Keratinocyte (primary cell): Measurements from ENCODE around the gene KLRC4. TPM values are rescaled to one million over a fixed set of nuclear protein-coding genes. Genes with fewer than 3 reads are reported as not detected.
A peak's percentile ranks its signal among the peaks of the same experiment; 100 is the strongest.

ENCODE experiments used
- DNase-seq: peaks from one replicate; pipeline ENCODE4 v3.0.0-alpha.2; 2011; ENCODE audit warnings: low read depth, missing footprints, low spot score
- FAIRE-seq: peaks from 2 replicates; lab custom pipeline; 2011; peaks lifted over from hg19 to GRCh38; lab: Jason Lieb, UNC
- H2AFZ ChIP-seq: 2 replicates; pipeline ENCODE4 v1.6.0; 2012; ENCODE audit warnings: low read length, control low read depth, inconsistent platforms; ENCODE audit not compliant: control insufficient read depth
- H3K27ac ChIP-seq: 2 replicates; pipeline ENCODE4 v1.5.1; 2011; ENCODE audit warnings: low read length; ENCODE audit not compliant: control insufficient read depth, insufficient read depth
- H3K27me3 ChIP-seq: 3 replicates; pipeline ENCODE4 v1.6.0; 2011; ENCODE audit warnings: low read length; ENCODE audit not compliant: control insufficient read depth, insufficient read depth; ENCODE audit errors: extremely low read depth
- H3K36me3 ChIP-seq, 2 experiments: 2 replicates in 1 of 2; 3 replicates in 1 of 2; pipeline ENCODE4 v1.5.1; 2011; ENCODE audit warnings: low read length in 2 of 2, mild to moderate bottlenecking in 1 of 2; ENCODE audit not compliant: control insufficient read depth in 2 of 2, insufficient read depth in 2 of 2; ENCODE audit errors: extremely low read depth in 1 of 2
- H3K4me1 ChIP-seq: 3 replicates; pipeline ENCODE4 v1.5.1; 2011; ENCODE audit warnings: low read length; ENCODE audit not compliant: control insufficient read depth, insufficient read depth; ENCODE audit errors: extremely low read depth
- H3K4me2 ChIP-seq: 3 replicates; pipeline ENCODE4 v1.6.0; 2011; ENCODE audit warnings: low read depth, low read length; ENCODE audit not compliant: control insufficient read depth, insufficient read depth; ENCODE audit errors: extremely low read depth
- H3K4me3 ChIP-seq, 3 experiments: fragments of 200-600 bp in 1 of 3; sonication (generic) in 1 of 3; 2 replicates in 2 of 3; 3 replicates in 1 of 3; pipeline ENCODE4 v1.5.1; 2011 to 2016; ENCODE audit warnings: low read length in 3 of 3, mild to moderate bottlenecking in 3 of 3, control low read depth in 2 of 3, inconsistent platforms in 1 of 3, low read depth in 1 of 3, mixed read lengths in 1 of 3, mixed run types in 1 of 3, moderate library complexity in 1 of 3; ENCODE audit not compliant: control insufficient read depth in 2 of 3, insufficient read depth in 2 of 3; ENCODE audit errors: extremely low read depth in 1 of 3
- H3K79me2 ChIP-seq: 2 replicates; pipeline ENCODE4 v1.6.0; 2012; ENCODE audit warnings: low read length; ENCODE audit not compliant: control insufficient read depth, insufficient read depth
- H3K9ac ChIP-seq: 3 replicates; pipeline ENCODE4 v1.6.0; 2011; ENCODE audit warnings: low read length; ENCODE audit not compliant: control insufficient read depth, insufficient read depth; ENCODE audit errors: extremely low read depth
- H3K9me1 ChIP-seq: 3 replicates; pipeline ENCODE4 v1.6.0; 2011; ENCODE audit warnings: low read length; ENCODE audit not compliant: control insufficient read depth, insufficient read depth; ENCODE audit errors: extremely low read depth
- H3K9me3 ChIP-seq: 2 replicates; pipeline ENCODE4 v1.5.1; 2012; ENCODE audit warnings: low read depth, low read length; ENCODE audit not compliant: control insufficient read depth
- H4K20me1 ChIP-seq: 3 replicates; pipeline ENCODE4 v1.6.0; 2011; ENCODE audit warnings: low read length; ENCODE audit not compliant: control insufficient read depth, insufficient read depth; ENCODE audit errors: extremely low read depth
- EZH2 ChIP-seq: IDR thresholded peaks from one replicate; pipeline ENCODE4 v1.6.1; 2012; ENCODE audit warnings: inconsistent platforms, mild to moderate bottlenecking, low read length, moderate library complexity
- dilution Hi-C: fragments of 300-500 bp; cut with MboI; formaldehyde crosslinking; loops from one replicate; pipeline ENCODE4 v1.7.0; 2020; ENCODE audit warnings: low sequenced_read_pairs; ENCODE audit not compliant: extremely low pct_ligation_motif_present
- polyA plus RNA-seq, 5 experiments: library from polyadenylated mRNA; depleted of rRNA in 3 of 5; stranded (reverse) in 3 of 5; stranded (forward) in 1 of 5; unstranded in 1 of 5; fragments of >200 nt; gene quantifications; 1 replicate in 1 of 5; 2 replicates in 3 of 5; 3 replicates in 1 of 5; pipeline versions ENCODE4 v1.2.1 to v1.2.3, GENCODE V29; 2011 to 2012; ENCODE audit warnings: missing spikeins in 2 of 5, low read depth in 1 of 5, low replicate concordance in 1 of 5
- TF ChIP-seq, protein P1 (sequence below), 3 experiments: IDR thresholded peaks in 1 of 3; conservative IDR thresholded peaks in 1 of 3; optimal IDR thresholded peaks in 1 of 3; 2 replicates in 2 of 3; 3 replicates in 1 of 3; pipeline versions ENCODE3 to v1.5.1; 2011; ENCODE audit warnings: low read length in 3 of 3, mild to moderate bottlenecking in 3 of 3, moderate library complexity in 2 of 3, control low read depth in 1 of 3, inconsistent platforms in 1 of 3; ENCODE audit not compliant: insufficient read depth in 2 of 3; ENCODE audit errors: extremely low read depth in 1 of 3

KLRC4 gene
- polyA plus RNA-seq, 1 donor (not counting 4 experiments of a cell fraction or from before 2014, with no cell fraction given): not detected

DNA sequence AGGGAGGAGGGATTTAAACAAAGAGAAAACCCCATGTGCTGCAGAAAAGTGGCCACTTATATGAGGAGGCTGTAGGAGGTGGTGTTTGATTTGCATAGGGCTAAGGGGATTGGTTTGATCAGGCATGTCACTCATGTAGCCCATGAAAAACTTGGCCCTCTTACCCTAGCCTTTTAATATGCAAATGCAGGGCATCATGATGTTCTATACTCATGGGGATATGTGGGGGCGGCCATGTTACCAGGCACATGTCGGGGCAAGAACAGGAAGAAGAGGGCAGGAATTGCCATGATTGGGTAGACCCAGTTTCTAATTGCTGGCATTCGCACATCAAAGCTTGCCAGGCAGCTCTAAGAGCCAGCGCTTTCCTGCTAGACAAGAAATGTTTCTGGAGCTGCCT, 48.5 kb downstream of the KLRC4 start:
- no peaks in the 10 kb centered on the region for H3K9me3 ChIP-seq
- dilution Hi-C loops: no loop called here
- peak overlapping the region; percentile 4 for H2AFZ ChIP-seq
- H3K9me1 ChIP-seq: no peaks in the 10 kb centered on the region
- FAIRE-seq: peak; percentile 49
- DNase-seq: no peak
- no peaks in the 10 kb centered on the region for H4K20me1 ChIP-seq
- no peak overlapping the region for H3K4me3 ChIP-seq
- no peaks in the 10 kb centered on the region for H3K27me3 ChIP-seq
- H3K4me1 ChIP-seq: peaks cover 39% of the 10 kb centered on the region
- TF ChIP-seq EZH2: no peak
- TF ChIP-seq, protein P1, sequence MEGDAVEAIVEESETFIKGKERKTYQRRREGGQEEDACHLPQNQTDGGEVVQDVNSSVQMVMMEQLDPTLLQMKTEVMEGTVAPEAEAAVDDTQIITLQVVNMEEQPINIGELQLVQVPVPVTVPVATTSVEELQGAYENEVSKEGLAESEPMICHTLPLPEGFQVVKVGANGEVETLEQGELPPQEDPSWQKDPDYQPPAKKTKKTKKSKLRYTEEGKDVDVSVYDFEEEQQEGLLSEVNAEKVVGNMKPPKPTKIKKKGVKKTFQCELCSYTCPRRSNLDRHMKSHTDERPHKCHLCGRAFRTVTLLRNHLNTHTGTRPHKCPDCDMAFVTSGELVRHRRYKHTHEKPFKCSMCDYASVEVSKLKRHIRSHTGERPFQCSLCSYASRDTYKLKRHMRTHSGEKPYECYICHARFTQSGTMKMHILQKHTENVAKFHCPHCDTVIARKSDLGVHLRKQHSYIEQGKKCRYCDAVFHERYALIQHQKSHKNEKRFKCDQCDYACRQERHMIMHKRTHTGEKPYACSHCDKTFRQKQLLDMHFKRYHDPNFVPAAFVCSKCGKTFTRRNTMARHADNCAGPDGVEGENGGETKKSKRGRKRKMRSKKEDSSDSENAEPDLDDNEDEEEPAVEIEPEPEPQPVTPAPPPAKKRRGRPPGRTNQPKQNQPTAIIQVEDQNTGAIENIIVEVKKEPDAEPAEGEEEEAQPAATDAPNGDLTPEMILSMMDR (optimal IDR thresholded peaks at IDR 0.05 in 1 of 3, IDR thresholded peaks at IDR 0.05 in 1 of 3, conservative IDR thresholded peaks at IDR 0.05 in 1 of 3; ENCODE audit: extremely low read depth in 1 of 3, insufficient read depth in 2 of 3, low read length in 3 of 3): no peak
- H3K36me3 ChIP-seq: no peaks in the 10 kb centered on the region
- peak overlapping the region; percentile 90 for H3K4me2 ChIP-seq
- peak overlapping the region; percentile 91 for H3K27ac ChIP-seq
- peak overlapping the region; percentile 45 for H3K9ac ChIP-seq
- peaks cover 10% of the 10 kb centered on the region for H3K79me2 ChIP-seq

DNA sequence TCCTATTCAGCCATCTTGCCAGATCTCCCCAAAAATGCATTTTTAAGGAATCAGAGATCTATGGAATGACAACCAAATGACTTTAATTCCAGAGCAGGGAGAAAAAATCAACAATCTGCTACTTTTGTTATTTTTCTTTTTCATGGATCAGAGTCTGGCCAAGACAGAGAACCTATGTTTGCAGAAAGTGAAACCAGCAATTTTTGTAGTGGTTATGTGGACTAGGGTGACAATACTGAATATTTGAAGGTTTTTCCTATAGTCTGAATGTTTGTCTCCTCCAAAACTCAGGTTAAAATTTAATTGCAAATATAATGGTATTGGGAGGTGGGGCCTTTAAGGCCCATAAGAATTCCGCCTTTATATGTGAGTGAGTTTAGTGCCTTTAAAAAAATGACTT, 50.6 kb downstream of the KLRC4 start:
- dilution Hi-C loops: no loop called here
- no peaks in the 10 kb centered on the region for H3K9me1 ChIP-seq
- H2AFZ ChIP-seq: no peak overlapping the region
- FAIRE-seq (no peak), DNase-seq (no peak)
- H3K9me3 ChIP-seq: no peaks in the 10 kb centered on the region
- H3K27ac ChIP-seq: no peak overlapping the region
- no peaks in the 10 kb centered on the region for H4K20me1 ChIP-seq
- no peaks in the 10 kb centered on the region for H3K27me3 ChIP-seq
- H3K79me2 ChIP-seq: peaks cover 2% of the 10 kb centered on the region
- no peak overlapping the region for H3K4me3 ChIP-seq
- no peak overlapping the region for H3K9ac ChIP-seq
- H3K4me1 ChIP-seq: peaks cover 32% of the 10 kb centered on the region
- H3K36me3 ChIP-seq: no peaks in the 10 kb centered on the region
- no peak overlapping the region for H3K4me2 ChIP-seq
- TF ChIP-seq, protein P1 (optimal IDR thresholded peaks at IDR 0.05 in 1 of 3, IDR thresholded peaks at IDR 0.05 in 1 of 3, conservative IDR thresholded peaks at IDR 0.05 in 1 of 3; ENCODE audit: extremely low read depth in 1 of 3, insufficient read depth in 2 of 3, low read length in 3 of 3): no peak
- no peak for TF ChIP-seq EZH2
